Endothelial cell of umbilical vein (primary cell): ENCODE measurements around the gene C11orf71.

Experiments
- EZH2 ChIP-seq: IDR thresholded peaks from 2 replicates; pipeline ENCODE4 v1.6.1; 2012; ENCODE audit warnings: borderline replicate concordance, low read depth, mild to moderate bottlenecking, moderate library complexity, low read length, inconsistent platforms; ENCODE audit not compliant: severe bottlenecking
- FOS ChIP-seq: IDR thresholded peaks from 2 replicates; pipeline ENCODE4 v1.6.1; 2011; ENCODE audit warnings: mild to moderate bottlenecking, low read length, moderate library complexity, borderline replicate concordance; ENCODE audit not compliant: insufficient read depth
- GATA2 ChIP-seq: IDR thresholded peaks from 2 replicates; pipeline ENCODE4 v1.7.0; 2011; ENCODE audit warnings: low read depth, mild to moderate bottlenecking, moderate library complexity, mixed read lengths, low read length; ENCODE audit not compliant: insufficient read length, insufficient read depth
- JUN ChIP-seq: IDR thresholded peaks from 2 replicates; pipeline ENCODE4 v1.6.1; 2011; ENCODE audit warnings: borderline replicate concordance, low read depth; ENCODE audit not compliant: insufficient read length, insufficient read depth
- MYC ChIP-seq: IDR thresholded peaks from one replicate; pipeline ENCODE4 v1.6.1; 2011; ENCODE audit warnings: mild to moderate bottlenecking, low read depth, low read length
- POLR2A ChIP-seq: IDR thresholded peaks from 2 replicates; pipeline ENCODE4 v1.6.1; 2012; ENCODE audit warnings: low read depth, mild to moderate bottlenecking, control low read depth, low read length
- POLR2AphosphoS5 ChIP-seq: IDR thresholded peaks from 2 replicates; pipeline ENCODE4 v1.6.1; 2012; ENCODE audit warnings: low read depth, mild to moderate bottlenecking, control low read depth, low read length, moderate library complexity; ENCODE audit not compliant: insufficient read depth
- TF ChIP-seq, protein P1 (sequence below), 2 donors: IDR thresholded peaks; 1 replicate in 1 of 2; 2 replicates in 1 of 2; pipeline ENCODE4 v1.5.1; 2011; ENCODE audit warnings: low read length in 2 of 2, mild to moderate bottlenecking in 2 of 2, moderate library complexity in 2 of 2, control low read depth in 1 of 2, inconsistent platforms in 1 of 2, low read depth in 1 of 2; ENCODE audit not compliant: insufficient read depth in 1 of 2; ENCODE audit errors: extremely low read depth in 1 of 2
- TF ChIP-seq, protein P2 (sequence below): IDR thresholded peaks from 2 replicates; pipeline ENCODE4 v1.6.1; 2011; ENCODE audit not compliant: insufficient read depth, insufficient read length

DNA sequence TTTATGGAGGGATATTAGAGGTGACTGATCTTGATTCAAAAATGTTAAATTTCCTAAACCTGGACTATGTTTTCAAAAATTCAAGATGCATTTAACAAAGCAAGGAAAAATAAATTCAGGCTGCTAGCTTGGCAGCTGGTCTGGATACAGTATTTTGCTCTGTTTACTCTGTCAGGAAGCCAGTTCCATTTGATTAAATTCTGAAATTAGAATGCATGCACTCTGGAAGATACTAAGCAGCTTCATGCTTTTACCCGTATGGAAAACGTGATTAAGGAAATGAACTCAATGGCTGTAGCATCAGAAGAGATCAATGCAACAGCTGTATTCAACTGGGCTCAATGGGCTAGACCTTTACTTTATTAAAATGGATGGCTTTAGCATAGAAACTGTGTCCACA lies 14.2 kb downstream of the C11orf71 start:
- TF ChIP-seq, protein P1, sequence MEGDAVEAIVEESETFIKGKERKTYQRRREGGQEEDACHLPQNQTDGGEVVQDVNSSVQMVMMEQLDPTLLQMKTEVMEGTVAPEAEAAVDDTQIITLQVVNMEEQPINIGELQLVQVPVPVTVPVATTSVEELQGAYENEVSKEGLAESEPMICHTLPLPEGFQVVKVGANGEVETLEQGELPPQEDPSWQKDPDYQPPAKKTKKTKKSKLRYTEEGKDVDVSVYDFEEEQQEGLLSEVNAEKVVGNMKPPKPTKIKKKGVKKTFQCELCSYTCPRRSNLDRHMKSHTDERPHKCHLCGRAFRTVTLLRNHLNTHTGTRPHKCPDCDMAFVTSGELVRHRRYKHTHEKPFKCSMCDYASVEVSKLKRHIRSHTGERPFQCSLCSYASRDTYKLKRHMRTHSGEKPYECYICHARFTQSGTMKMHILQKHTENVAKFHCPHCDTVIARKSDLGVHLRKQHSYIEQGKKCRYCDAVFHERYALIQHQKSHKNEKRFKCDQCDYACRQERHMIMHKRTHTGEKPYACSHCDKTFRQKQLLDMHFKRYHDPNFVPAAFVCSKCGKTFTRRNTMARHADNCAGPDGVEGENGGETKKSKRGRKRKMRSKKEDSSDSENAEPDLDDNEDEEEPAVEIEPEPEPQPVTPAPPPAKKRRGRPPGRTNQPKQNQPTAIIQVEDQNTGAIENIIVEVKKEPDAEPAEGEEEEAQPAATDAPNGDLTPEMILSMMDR (IDR thresholded peaks at IDR 0.05; ENCODE audit: extremely low read depth in 1 of 2, insufficient read depth in 1 of 2, low read depth in 1 of 2, low read length in 2 of 2) = no peak
- TF ChIP-seq POLR2A (no peak), POLR2AphosphoS5 (no peak), MYC (no peak), EZH2 (no peak), JUN (no peak), GATA2 (no peak), FOS (no peak)
- TF ChIP-seq, protein P2, sequence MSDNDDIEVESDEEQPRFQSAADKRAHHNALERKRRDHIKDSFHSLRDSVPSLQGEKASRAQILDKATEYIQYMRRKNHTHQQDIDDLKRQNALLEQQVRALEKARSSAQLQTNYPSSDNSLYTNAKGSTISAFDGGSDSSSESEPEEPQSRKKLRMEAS = no peak
